ENCODE data around the gene SARDH.
"Not testable (repeated sequence)": the region's sequence is repeated elsewhere in the genome, so short reads cannot be mapped to it uniquely, and the experiment has no call there.

The SARDH gene

DNA sequence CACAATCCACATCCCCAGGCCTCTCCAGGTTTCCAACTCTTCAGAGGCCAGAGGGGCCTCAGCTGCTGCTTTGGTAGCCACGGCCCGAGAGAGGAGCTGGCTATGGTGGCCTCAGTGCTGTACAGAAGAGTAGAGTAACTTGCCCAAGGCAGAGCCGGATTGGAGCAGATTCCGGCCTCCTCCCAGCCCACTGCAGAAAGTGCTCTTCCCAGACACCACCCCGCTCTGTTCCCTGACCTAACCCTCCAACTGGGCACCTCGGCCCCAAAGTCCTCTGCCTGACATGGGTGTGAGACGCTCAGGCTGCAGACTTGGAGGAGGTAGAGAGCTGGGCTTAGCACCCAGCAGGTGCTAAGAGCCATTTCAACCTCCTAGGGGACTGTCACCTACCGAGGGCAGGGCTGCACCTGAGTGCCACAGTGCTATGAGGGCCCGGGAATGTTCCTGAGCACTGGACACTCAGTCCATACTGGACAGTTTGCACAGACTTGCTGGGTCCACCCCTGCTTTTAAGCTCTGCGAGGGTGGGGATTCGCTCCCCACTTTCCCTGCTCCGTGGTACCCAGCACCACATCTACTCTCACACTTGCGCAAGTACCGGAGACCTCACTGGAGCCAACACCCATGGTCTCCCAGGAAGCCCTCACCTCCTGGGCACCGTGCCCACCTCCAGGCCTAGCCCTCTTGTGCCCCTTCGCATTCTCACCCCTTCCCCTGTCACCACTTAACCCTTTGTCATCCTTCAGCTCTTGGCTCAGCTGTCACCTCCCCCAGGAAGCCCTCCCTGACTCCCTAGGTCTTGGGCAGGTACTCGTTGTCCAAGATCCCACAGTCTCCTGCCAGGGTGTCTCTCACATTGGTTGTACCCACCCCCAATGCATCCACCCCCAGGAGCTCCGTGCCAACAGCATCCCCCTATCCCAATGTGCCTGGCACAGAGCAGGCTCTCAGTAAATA is 52.2 kb downstream of the SARDH start:
- DNase-seq (ENCODE audit: low read depth in 3 of 3), result no peak

DNA sequence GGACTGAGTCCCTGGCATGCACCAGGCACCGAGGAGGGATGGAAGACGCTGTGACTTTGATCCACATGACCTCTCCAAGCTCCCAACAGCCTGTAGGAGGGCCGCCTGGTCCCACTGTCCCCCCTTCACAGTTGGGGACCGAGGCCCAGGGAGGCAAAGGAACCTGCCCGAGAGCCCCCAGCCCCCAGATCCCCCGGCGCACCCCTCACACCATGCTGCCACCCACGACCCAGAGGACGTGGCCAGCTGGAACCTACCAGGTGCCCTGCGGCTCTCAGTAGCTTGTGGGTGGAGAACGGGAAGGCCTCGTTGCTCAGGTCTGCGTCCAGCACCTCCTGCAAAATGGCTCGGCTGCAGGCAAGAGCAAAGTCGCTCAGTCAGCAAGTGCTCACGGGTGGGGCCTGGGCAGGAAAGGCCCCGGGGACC is 53.2 kb downstream of the SARDH start:
- DNase-seq (ENCODE audit: low read depth in 3 of 3), result no peak

DNA sequence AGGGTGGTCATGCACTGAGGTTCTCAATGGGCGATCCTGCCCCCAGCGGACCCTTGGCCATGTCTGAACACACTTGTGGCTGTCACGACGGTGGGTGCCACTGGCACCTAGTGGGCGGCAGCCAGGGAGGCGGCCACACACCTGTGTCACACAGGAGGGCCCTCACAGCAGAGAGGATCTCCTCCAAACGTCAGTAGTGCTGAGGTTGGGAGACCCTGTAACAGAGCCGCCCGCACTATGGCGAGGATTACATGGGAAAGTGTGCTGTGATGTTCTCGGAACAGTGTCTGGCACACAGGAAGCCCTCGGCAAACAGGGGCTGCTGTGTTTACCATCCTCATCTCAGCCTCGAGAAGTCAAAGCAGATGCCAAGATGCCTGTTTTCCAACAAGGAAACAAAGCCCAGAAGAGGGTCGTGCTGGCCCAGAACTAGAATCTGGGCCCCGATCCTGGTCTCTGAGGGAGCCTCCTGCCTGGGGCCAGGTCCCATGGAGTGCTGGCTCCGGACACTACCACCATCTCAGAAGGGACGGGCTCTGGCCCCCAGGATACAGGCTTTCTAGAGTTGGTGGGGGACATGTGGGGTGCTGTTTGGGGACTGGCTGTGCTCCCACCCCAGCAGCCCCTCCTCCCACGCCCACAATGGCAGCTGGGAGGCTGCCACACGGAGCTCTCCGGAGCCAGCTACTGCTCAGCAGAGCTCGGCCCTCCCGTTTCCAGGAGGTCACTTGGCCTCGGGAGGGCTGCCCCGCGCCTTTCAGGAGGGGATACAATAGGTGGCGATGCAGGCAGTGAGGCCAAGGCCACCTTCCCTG is 53.8 kb downstream of the SARDH start:
- no peak for DNase-seq (ENCODE audit: low read depth in 3 of 3)

DNA sequence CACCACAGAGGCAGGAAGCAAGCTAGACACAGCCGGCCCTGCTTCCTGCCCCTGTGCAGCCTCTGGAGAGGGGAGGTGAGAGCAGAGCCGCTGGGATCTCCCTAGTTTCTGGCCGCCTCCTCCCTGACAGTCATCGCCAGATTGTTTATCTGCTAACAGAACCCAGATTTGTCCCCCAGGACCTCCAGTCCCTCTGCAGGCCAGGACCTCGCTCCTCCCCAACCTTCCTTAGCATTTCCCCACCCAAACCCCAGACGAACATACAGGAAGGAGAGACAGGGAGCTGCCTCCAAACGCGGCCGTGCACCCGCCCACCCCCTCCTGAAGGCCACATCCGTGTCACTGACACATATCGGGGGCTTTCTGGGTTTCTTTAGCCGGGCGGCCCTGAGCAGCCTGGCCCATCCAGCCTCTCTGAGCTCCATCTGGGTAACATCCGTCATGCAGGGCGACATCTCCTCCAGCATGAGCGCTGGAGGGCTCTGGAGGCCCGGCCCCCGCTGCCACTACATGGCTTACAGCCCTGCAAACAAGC is 54.5 kb downstream of the SARDH start:
- DNase-seq (ENCODE audit: low read depth in 3 of 3), result peak in 2 of 3 experiments; percentile 24 to 47

DNA sequence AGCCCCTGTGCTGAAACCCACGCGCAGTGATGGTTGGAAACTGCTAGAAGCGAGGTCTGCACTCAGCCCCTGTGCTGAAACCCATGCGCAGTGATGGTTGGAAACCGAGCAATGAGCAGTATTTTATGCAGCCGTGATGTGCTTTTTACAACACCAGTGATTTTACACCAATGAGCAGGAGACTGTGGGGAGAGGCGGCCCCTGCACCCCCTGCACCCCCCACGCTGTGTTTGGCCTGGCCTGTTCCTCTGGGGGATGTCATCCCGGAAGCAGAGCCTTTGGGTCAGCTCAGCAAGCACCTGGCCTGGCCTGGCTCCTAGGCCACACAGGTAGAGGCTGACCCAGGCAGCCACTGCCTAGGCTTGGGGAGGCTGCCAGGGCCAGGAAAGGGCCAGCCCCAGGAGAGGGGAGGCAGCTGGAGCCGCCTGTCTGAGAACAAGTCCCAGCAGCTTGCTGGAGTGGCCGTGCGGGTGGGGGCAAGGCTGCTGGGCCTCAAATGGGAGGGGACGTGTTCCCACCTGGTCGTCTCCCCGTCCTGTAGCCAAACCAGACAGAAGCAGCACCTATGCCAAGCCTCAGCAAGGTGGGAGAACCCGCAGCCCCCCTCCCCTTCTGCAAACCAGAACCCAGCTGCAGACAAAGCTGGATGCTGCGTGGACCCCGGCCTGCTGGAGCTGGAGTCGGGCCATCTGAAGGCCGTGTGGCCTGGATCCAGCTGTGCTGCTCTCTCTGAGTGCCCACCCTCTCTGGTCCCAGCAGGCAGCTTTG is 55.1 kb downstream of the SARDH start:
- no peak for DNase-seq (ENCODE audit: low read depth in 3 of 3)

DNA sequence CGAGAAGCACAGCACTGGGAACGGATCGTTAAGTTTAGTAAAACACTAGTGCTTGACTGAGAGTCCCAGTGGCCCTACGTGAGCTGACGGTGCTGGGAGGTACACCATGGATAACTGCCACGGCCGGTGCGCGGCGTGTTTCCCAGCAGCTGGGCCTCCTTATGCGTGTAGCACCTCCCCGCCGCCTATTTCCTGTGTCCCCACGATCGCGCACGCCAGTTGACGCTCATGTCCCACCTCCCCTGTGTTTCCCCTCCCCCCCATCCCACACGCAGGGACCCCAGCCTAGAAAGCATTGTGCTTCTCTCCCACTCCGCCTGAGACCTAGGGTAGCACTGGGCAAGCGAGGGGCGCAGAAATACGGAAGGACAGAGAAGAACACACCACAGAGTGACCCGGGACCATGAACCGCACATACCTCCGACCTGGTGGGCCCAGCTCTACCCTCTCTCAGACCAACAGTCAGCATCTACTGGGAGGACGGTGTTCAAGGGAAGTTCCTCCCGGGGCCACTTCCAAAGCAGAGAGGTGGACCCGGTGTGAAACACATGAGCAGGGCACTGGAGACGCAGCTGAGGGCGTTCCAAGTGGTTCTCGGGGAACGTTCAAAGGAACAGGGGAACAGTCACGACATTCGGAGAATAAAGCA is 56.4 kb downstream of the SARDH start:
- DNase-seq (ENCODE audit: low read depth in 3 of 3), result no peak

DNA sequence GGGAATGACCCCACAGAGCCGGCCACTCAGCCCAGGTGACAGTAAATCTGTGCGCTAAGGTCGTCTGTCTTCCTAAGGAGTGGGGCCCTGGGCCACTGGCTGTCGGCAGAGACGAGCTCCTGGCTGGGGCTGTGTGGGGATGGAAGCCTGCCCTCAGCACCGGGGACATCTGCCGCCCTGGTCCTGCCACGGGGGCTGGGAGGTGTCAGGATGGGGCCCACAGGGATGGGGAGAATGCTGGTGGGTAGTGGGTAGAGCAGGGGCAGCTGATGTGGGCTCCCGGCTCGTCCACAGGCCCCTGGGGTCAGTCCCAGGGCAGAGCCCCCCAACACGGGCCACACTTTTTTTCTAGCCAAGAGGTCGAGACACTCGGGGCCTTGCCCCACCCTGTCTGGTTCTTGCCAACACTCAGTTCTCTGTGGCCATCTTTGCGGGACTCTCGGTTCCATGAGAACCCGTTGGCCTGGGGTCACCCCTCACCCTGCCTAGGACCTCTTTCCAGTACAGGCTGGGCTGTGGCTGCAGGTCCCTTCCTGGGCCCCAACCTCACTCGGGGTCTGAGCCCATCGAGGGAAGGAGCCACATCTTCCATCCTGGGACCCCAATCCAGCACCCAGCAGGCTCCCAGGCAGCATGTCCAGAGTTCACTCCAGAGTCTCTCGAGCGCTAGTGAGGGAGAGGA is 57.0 kb downstream of the SARDH start:
- DNase-seq (ENCODE audit: low read depth in 3 of 3), result no peak

DNA sequence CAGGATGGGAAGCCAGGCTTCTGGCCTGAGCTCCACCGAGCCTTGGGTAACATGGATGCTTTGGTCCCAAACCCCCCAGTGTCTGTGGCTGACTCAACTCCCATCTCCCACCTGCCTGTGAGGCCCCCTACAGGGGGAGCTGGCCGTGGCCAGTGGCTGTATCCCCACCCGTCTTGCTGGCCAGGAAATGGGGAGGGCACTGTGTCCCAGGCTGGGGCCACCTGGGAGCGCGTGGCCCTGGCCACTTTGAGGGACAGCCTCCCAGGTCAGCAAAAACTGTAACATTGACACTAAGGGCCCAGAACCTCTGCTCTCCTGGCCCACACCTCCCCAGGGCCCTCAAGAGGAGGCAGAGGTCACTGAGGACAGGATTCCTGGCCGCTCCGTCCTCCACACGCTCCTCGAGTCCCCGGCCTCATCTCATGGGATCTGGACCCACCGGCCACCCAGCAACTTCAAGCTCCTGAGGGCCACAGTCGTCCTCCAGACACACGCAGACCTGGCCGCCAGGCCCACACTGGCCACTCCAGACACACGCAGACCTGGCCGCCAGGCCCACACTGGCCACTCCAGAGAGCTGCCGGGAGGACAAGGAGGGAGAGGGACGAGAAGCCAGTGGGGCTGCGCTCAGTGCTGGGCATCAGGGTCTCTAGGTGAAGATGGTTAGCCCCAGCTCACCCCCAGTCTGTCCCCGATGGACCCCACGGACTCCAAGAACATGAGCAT is 57.7 kb downstream of the SARDH start:
- no peak for DNase-seq (ENCODE audit: low read depth in 3 of 3)

DNA sequence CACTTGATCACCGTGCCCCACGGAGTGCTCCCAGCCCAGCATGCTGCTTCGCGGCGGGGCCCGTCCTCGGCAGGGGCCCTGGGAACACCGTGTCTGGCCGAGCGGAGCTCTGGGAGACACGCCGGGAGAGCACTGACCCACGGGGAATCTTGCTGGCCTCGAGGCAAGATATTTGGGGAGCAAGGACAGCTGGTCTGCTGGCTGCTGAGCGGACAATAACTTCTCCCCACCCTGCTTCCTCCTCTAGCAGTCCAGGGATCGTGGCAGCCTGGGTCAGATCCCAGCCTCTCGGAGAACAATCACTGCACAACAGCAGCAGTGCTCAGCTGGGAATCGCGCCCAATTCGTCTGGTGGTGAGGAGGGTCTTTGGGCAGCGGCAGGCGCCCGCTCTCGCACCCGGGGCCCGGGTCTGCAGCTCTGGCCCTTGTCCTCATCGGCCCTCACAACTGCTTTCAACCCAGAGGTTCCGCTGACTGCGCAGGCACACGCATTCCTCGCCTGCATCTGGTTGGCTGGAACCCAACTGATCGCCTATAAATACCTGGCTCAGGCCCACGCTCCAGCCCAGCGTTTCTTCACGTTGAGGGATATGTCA is 58.6 kb downstream of the SARDH start:
- DNase-seq (ENCODE audit: low read depth in 3 of 3), result no peak

DNA sequence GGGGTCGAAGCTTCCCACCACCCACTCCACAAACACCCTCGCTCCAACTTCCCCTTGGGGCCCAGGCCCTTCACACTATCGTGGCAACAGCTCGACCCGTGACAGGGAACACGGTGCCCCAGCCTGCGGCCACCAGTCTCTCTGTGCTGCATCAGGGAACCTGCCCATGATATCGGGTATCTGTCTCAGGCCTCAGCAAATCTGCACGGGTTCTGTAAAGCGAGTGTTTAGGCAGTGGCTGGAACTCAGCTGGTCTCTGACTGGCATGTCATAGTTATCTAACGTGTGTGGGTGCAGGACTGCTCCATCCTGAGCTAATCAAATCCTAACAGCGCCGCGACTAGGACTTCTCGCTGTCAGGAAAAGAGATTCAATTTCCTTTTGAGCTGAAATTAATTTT is 59.1 kb downstream of the SARDH start:
- DNase-seq (ENCODE audit: low read depth in 3 of 3), result no peak

DNA sequence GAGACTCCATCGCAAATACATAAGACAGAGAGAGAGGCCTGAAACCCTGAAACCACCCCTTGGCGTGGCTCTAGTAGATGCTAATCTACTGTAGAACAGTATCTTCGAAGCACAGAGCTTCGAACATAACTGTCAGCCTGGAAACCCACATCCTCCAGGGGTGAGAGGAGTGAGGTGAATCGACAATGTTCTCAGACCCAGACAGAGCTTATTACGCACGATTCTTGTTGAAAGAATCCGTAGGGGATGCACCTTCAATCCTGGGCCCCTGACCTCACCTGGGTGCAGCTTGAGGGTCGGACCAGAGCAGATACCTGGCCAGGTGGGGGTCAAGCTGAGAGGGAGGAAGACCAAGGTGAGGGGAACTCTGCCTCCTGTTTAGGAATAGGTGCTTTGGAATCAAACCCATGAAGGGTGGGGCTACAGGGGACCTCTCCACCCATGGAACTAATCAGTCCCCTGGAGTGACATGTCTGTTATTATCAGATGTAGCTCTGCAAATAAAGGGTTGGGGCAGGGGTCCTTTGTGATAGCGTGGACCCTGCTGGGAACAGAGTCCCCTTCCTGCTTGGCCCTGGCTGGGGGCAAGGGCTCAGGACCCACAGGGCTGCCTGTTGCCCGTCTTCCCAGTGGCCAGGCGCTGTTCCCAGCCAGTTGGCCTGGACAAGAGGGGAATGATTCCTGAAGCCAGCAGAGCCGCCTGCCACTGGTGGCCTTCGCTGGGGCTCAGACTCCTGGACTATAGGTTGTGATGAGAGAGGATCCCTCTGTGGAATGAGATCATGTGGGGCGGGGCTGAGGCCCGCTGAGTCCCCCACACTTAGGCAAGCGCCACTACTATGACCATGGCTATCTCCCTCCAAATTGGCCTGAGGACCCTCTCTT is 60.8 kb downstream of the SARDH start:
- no peak for DNase-seq (ENCODE audit: low read depth in 3 of 3)

DNA sequence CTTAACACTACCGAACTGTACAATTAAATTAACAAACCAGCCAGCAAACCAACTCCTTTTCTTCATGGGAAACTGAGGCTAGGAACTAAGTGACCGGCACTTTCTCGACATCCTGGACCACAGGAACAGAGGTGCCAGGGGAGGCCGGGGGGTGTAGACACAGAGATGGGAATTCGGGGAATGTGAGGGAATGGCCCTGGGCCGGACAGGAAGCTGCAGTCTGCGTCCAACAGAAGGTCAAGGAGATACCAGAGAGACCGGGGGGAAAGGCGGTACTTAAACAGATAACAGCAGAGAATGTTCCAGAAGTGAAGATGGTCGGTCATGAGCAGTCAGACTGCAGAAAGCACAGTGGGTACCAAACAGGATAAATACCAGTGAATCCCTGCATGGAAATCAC is 61.7 kb downstream of the SARDH start:
- DNase-seq (ENCODE audit: low read depth in 3 of 3), result no peak

DNA sequence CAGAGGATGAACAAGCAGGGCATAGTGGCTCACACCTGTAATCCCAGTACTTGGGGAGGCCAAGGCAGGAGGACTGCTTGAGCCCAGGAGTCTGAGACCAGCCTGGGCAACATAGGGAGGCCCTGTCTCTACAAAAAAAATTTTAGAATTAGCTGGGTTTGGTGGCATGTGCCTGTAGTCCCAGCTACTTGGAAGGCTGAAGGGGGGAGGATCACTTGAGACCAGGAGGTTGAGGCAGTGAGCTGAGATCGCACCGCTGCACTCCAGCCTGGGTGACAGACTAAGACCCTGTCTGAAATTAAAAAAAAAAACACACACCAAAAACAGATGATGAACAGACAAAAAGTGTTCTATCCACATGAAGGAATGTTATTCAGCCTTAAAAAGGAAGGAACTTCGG is 62.4 kb downstream of the SARDH start:
- DNase-seq (ENCODE audit: low read depth in 3 of 3), result not testable (repeated sequence)

DNA sequence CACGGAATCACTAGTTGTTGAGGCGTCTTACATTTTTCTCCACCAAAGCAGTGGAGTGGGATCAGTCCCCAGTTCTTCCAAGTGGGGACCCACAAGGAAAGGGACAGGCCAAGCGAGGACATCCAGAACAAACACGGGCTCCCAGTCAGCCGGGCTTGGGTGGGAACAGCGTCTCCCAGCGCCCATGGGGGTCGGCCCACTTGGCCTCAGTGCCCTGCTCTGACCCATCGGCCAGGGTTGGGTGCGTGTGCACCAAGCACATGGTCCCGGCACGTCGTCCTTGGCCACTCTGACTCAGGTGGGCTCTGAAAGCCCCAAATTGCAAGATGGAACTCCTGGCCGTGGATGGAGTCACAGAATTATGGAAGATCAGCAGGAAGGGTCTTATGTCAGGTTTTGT is 64.1 kb downstream of the SARDH start:
- no peak for DNase-seq (ENCODE audit: low read depth in 3 of 3)

DNA sequence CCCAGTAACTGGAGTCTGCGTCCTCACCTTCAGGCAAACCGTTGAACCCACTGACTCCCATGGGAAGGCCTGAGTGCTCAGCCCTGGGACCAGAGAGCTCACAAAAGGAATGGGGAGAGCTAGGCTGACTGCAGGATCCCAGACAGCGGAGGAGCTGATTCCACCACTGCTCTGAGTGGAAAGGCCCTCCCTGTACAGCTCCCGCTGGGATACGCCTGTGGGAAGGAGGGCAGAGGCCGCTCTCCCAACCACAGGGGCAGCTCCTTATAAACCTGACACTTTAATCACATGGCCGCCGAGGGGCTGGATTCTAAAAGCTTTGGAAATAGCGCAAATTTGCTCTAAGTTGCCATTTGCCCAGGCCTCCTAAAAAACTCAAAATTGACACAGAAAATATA is 64.9 kb downstream of the SARDH start:
- no peak for DNase-seq (ENCODE audit: low read depth in 3 of 3)

DNA sequence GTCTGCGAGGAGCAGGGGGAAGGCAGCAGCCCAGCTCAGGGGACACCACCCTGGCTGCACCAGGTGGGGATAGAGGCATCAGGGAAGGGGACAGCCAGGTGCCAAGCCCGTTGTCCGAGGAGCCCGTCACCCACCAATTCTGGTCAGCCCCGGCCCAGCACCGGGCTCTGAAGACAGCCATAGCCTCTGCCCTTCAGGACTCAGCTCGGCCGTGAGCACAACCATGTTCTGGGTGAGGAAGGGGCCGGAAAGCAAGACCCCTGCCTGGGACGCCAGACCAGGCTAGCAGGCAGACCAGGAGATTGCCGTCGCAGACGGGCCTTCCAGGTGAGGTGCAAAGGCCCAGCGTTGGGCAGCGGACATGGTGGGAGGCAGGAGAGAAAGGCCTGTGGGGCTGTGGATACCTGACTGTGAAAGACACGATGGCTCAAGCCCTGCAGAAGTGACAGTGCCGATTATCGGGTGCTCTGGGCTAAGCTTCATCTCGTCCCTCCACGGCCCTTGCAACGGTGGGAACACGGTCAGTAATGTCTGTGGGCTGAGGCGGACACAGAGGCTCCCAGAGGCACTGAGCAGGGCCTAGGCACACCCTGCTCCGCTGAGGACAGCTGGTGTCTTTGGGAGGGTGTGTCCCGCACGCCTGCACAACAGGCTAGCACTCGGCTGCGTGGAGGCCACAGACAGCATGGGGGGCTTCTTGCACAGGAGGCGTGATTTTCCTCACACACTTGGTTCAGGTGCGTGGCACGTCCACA is 65.5 kb downstream of the SARDH start:
- DNase-seq (ENCODE audit: low read depth in 3 of 3), result no peak

DNA sequence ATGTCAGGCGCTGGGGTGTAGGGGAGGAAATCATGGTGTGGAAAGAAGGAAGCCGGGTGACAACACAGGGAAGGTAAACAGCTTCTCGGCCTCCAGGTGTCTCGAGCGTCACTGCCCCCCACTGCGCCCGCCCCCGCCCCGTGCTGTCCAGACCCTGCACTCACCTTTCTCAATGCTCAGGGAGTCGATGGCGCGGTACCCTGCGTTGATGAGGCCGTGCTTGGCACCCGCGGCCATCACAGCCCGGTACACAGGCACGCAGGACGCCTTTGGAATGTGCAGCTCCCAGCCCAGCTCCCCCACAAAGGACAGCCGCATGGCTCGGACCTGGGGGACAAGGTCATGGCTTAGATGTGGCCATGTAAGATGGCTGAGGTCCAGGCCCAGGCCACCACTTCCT is 66.8 kb downstream of the SARDH start:
- no peak for DNase-seq (ENCODE audit: low read depth in 3 of 3)

DNA sequence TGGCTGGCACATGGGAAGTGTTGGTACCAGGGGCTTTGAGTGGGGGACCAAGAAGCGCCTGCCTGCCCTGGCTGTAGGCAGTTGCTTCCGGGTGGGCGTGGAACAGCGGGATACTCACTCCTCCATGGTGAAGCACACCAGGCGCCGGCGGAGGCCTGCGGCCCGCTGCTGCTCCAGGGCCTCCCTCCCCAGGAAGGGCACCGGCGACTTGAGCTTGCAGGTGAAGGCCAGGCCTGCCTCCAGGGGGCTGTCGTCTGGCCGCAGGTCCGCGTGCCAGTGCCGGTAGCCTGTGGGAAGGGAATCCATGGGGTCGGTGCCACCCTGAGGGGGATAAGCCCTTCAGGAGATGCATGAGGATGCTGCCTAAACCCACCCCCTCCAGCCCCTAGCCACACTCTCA is 67.7 kb downstream of the SARDH start:
- DNase-seq (ENCODE audit: low read depth in 3 of 3), result no peak

Measured in stimulated activated CD4-positive, alpha-beta T cell treated with anti-CD3 and anti-CD28 coated beads, TNF-alpha, amount 100 ng/mL, for 24 hours (primary cell).